Glutamatergic neuron (in vitro differentiated cells): ENCODE results near the gene F10. TPM values are rescaled to one million over a fixed set of nuclear protein-coding genes. Genes with fewer than 3 reads are reported as not detected.

Experiments used
- DNase-seq: peaks from one replicate; pipeline ENCODE4 v3.0.0; 2022
- H3K27ac Mint-ChIP-seq: one replicate; pipeline ENCODE4 v1.8.0; 2020; ENCODE audit warnings: mild to moderate bottlenecking, mixed read lengths, inconsistent platforms; ENCODE audit not compliant: unreplicated experiment
- H3K27me3 Mint-ChIP-seq: one replicate; pipeline ENCODE4 v1.8.0; 2020; ENCODE audit warnings: mild to moderate bottlenecking, moderate library complexity, mixed read lengths, inconsistent platforms; ENCODE audit not compliant: unreplicated experiment
- H3K36me3 Mint-ChIP-seq: one replicate; pipeline ENCODE4 v1.8.0; 2020; ENCODE audit warnings: mild to moderate bottlenecking, mixed read lengths, inconsistent platforms; ENCODE audit not compliant: unreplicated experiment
- H3K4me1 Mint-ChIP-seq: one replicate; pipeline ENCODE4 v1.8.0; 2020; ENCODE audit warnings: mild to moderate bottlenecking, low read depth, mixed read lengths, inconsistent platforms; ENCODE audit not compliant: unreplicated experiment
- H3K4me3 Mint-ChIP-seq: one replicate; pipeline ENCODE4 v1.8.0; 2020; ENCODE audit warnings: mild to moderate bottlenecking, mixed read lengths, inconsistent platforms; ENCODE audit not compliant: unreplicated experiment
- H3K9me3 Mint-ChIP-seq: one replicate; pipeline ENCODE4 v1.8.0; 2020; ENCODE audit warnings: mild to moderate bottlenecking, moderate library complexity, mixed read lengths, inconsistent platforms; ENCODE audit not compliant: unreplicated experiment
- total RNA-seq: library from RNA; stranded (reverse); fragmentation: NEBNext Ultra II Directional; extraction: Animal tissue kit (Norgen Biotek cat#: 25700); gene quantifications from one replicate; pipeline ENCODE4 v1.2.1, GENCODE V29; 2021; ENCODE audit not compliant: unreplicated experiment
- TF ChIP-seq, protein P1 (sequence below): fragments of 200-600 bp; sonication (generic); IDR thresholded peaks from one replicate; pipeline ENCODE4 v1.5.0; 2021; ENCODE audit not compliant: partially characterized antibody, unreplicated experiment

Gene F10
- total RNA-seq, 1 donor from 2014 or later: 0.74 TPM

DNA sequence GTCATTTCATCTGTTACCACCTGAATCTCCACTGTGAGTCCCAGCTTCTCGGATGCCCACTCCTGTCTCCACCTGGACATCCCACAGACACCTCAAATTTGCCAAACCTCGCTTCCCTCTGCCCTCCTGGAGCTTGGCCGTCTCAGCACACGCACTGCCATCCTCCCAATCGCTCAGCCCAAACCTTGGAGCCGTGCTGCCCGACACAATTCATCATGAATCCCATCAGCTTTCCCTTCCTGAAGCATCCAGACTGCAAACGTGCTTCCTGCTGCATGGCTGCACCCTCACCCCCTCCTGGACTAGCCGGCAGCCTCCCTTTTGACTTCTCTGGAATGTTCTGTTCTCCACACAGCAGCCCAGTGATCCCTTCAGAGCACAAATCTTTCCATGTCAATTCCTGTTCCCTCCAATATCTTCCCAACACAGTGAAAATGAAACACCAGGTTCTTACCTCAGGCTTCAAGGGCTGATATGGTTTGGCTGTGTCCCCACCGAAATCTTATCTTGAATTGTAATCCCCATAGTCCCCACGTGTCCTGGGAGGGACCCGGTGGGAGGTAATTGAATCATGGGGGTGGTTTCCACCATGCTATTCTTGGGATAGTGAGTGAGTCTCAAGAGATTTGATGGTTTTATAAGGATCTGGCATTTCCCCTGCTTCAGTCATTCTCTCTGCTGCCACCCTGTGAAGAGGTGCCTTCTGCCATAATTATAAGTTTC, 34.8 kb downstream of the F10 start:
- Mint-ChIP-seq H3K36me3 (peaks cover 5% of the 10 kb centered on the region), H3K27me3 (peaks cover 4% of the 10 kb centered on the region), H3K9me3 (peaks cover 6% of the 10 kb centered on the region), H3K4me3 (no peak overlapping the region), H3K27ac (no peak overlapping the region), H3K4me1 (peaks cover 6% of the 10 kb centered on the region)
- no peak for DNase-seq
- TF ChIP-seq, protein P1, sequence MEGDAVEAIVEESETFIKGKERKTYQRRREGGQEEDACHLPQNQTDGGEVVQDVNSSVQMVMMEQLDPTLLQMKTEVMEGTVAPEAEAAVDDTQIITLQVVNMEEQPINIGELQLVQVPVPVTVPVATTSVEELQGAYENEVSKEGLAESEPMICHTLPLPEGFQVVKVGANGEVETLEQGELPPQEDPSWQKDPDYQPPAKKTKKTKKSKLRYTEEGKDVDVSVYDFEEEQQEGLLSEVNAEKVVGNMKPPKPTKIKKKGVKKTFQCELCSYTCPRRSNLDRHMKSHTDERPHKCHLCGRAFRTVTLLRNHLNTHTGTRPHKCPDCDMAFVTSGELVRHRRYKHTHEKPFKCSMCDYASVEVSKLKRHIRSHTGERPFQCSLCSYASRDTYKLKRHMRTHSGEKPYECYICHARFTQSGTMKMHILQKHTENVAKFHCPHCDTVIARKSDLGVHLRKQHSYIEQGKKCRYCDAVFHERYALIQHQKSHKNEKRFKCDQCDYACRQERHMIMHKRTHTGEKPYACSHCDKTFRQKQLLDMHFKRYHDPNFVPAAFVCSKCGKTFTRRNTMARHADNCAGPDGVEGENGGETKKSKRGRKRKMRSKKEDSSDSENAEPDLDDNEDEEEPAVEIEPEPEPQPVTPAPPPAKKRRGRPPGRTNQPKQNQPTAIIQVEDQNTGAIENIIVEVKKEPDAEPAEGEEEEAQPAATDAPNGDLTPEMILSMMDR: no peak

DNA sequence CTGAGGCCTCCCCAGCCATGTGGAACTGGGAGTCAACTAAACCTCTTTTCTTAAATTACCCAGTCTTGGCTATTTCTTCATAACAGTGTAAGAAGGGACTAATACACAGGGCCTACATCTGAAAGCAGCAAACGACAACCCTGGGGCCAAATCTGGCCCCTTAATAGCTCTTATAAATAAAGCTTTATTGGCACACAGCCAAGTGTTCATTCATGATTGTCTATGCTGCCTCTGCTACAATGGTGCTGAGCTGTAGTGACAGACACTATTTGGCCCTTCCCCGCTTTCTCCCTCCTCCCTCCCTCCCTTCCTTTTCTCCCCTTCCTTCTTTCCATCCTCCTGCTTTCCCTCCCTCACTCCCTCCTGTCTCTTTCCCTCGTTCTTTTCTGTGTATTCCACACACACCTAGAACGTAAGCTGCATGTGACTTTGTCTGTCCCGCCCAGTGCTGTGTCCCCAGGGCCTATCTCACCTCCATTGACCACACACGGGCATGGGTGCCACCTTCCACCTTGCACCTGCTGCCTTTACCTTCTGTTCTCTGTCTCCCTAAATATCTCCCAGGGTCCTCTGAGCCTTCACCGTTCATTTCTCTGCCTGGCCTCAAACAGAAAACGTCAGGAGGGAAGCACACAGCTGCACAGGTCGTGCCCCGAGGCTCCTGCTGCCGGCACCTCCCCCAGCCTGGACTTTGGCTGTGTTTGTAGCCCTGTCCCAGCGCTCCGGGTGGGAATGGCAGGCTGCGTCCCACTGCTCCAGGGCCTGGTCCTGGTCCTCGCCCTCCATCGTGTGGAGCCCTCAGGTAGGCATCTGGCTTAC, 35.5 kb downstream of the F10 start, which contains the start of gene PROZ:
Gene PROZ, plus strand, starts transcription at position 720 of the 819 bp plus-strand sequence. Its CDS starts 13 bp downstream, at position 733.
- no peak for DNase-seq
- Mint-ChIP-seq H3K4me3 (no peak within 1 kb of the TSS), H3K4me1 (peaks cover 4% of the 10 kb centered on the region), H3K27ac (no peak within 1 kb of the TSS), H3K9me3 (peaks cover 3% of the 10 kb centered on the region), H3K27me3 (peaks cover 2% of the 10 kb centered on the region), H3K36me3 (no peaks in the 10 kb centered on the region)
- TF ChIP-seq, protein P1: no peak

DNA sequence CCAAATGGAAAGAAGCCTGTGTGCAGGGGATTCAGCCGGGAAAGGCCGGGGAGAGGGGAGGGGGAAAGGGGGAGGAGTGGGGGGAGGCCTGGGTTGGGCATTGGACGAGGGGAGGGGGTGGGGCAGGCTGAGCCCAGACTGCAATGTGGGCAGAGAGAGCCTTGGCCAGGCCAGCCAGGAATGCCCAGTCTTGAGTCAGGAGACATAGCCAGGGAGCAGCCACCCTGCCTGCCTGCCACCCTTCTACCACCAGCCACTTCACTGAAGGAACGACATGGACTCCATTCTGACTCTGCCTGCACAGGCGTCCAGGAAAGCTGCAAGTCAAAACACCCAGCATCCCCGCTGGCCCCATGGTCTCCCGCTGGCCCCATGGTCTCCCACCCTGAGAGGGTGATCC, 36.3 kb downstream of the F10 start:
- Mint-ChIP-seq H3K36me3 (no peaks in the 10 kb centered on the region), H3K27ac (no peak overlapping the region), H3K9me3 (peaks cover 2% of the 10 kb centered on the region), H3K4me3 (no peak overlapping the region), H3K27me3 (peaks cover 7% of the 10 kb centered on the region), H3K4me1 (peaks cover 9% of the 10 kb centered on the region)
- TF ChIP-seq, protein P1: no peak
- DNase-seq: no peak

DNA sequence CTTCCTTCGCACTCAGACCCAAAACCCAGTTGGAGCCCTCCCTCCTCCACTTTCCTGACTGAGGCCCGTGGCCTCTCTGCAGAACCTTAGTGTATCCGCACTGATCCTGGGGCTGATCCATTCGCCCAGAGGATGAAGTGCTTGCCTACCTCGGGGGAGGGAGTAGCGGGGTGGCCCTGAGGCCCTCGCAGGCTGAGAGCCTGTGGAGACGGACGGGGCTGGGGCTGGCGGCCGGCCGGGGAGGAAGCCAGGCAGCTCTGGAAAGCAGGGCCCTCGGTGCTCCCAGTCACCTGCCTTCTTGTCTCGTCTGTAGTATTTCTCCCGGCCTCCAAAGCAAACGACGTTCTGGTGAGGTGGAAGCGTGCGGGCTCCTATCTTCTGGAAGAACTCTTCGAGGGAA, 37.1 kb downstream of the F10 start:
- Mint-ChIP-seq H3K4me3 (no peak overlapping the region), H3K27me3 (peaks cover 7% of the 10 kb centered on the region), H3K4me1 (peaks cover 9% of the 10 kb centered on the region), H3K9me3 (peaks cover 2% of the 10 kb centered on the region), H3K27ac (no peak overlapping the region), H3K36me3 (no peaks in the 10 kb centered on the region)
- no peak for DNase-seq
- TF ChIP-seq, protein P1: no peak

DNA sequence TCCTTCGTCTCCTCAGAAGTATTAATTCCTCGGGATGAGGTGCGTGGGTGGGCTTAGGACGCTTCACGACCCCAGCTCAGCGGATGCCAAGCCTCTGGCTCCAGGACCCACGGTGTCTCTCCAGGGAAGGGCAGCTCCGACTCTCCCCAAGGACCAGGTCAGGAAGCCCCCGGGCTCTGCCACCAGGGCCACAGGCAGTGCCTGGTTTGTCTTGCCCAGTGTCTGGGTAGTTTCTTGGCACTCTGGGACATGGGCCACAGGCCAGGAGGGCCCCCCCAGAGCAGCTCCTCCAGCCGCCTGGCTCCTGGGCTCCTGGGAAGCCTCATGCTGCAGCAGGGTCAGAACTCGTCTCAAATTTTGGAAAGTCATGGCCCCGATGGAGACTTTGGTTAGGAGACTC, 38.4 kb downstream of the F10 start:
- TF ChIP-seq, protein P1: no peak
- Mint-ChIP-seq H3K27ac (no peak overlapping the region), H3K36me3 (no peaks in the 10 kb centered on the region), H3K4me1 (peaks cover 9% of the 10 kb centered on the region), H3K9me3 (peaks cover 2% of the 10 kb centered on the region), H3K27me3 (peaks cover 7% of the 10 kb centered on the region), H3K4me3 (no peak overlapping the region)
- no peak for DNase-seq
